ENCODE data around the gene VPS16.

DNA sequence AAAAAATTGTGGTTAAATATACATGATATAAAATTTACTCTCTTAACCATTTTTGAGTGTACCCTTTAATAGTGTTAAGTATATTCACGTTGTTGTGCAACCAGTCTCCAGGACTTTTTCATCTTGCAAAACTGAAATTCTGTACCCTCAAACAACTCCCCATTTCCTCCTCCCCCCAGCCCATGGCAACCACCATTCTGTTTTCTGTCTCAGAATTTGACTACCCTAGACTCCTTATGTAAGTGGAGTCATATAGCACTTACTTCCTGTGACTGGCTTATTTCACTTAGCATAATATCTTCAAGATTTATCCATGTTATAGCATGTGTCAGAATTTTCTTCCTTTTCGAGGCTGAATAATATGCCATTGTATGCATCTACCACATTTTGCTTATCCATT, 5.1 kb downstream of the VPS16 start:
- TF ChIP-seq POLR2A (IDR thresholded peaks at IDR 0.05; ENCODE audit: borderline replicate concordance, extremely low read depth, insufficient read depth, insufficient read length) (no peak), ZNF274 (IDR thresholded peaks at IDR 0.05; ENCODE audit: low read depth, low read length) (no peak), EZH2phosphoT487 (IDR thresholded peaks at IDR 0.05; ENCODE audit: borderline replicate concordance) (no peak), ATF3 (IDR thresholded peaks at IDR 0.05) (no peak), POLR2AphosphoS5 (IDR thresholded peaks at IDR 0.05; ENCODE audit: low read depth, low read length) (no peak), EZH2 (IDR thresholded peaks at IDR 0.05) (no peak), MAX (IDR thresholded peaks at IDR 0.05) (no peak), ZFX (IDR thresholded peaks at IDR 0.05) (no peak)
- TF ChIP-seq, protein P1, sequence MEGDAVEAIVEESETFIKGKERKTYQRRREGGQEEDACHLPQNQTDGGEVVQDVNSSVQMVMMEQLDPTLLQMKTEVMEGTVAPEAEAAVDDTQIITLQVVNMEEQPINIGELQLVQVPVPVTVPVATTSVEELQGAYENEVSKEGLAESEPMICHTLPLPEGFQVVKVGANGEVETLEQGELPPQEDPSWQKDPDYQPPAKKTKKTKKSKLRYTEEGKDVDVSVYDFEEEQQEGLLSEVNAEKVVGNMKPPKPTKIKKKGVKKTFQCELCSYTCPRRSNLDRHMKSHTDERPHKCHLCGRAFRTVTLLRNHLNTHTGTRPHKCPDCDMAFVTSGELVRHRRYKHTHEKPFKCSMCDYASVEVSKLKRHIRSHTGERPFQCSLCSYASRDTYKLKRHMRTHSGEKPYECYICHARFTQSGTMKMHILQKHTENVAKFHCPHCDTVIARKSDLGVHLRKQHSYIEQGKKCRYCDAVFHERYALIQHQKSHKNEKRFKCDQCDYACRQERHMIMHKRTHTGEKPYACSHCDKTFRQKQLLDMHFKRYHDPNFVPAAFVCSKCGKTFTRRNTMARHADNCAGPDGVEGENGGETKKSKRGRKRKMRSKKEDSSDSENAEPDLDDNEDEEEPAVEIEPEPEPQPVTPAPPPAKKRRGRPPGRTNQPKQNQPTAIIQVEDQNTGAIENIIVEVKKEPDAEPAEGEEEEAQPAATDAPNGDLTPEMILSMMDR (IDR thresholded peaks at IDR 0.05 in 2 of 3, conservative IDR thresholded peaks at IDR 0.05 in 1 of 3; ENCODE audit: borderline replicate concordance in 1 of 3, insufficient read depth in 1 of 3, low read depth in 2 of 3, low read length in 2 of 3) = no peak
